Astrocyte of the hippocampus (primary cell): ENCODE measurements around the gene WDR70.
"Not testable (repeated sequence)": the region's sequence is repeated elsewhere in the genome, so short reads cannot be mapped to it uniquely, and the experiment has no call there.

ENCODE experiments used
- DNase-seq: peaks from one replicate; pipeline ENCODE4 v3.0.0; 2011; ENCODE audit warnings: low read depth, low spot score

The WDR70 gene

GRCh38 chr5:37795292-37795691 is 416.2 kb downstream of the WDR70 start:
- not testable (repeated sequence) for DNase-seq

GRCh38 chr5:37796435-37796834 is 417.3 kb downstream of the WDR70 start:
- DNase-seq, result not testable (repeated sequence)

GRCh38 chr5:37799865-37800421 is 420.8 kb downstream of the WDR70 start:
- no peak for DNase-seq

- DNase-seq, result no peak
Measured at GRCh38 chr5:37801521-37801920, 422.4 kb downstream of the WDR70 start.
